Measurements from ENCODE around the gene ZSCAN23.
"Not testable (repeated sequence)": the region's sequence is repeated elsewhere in the genome, so short reads cannot be mapped to it uniquely, and the experiment has no call there.

ZSCAN23 gene

GRCh38 chr6:28444759-28445158 is 1.5 kb upstream of the ZSCAN23 start:
- DNase-seq (ENCODE audit: insufficient read length, low spot score); FAIRE-seq: not testable (repeated sequence)

GRCh38 chr6:28442586-28442985 is 705 bp downstream of the ZSCAN23 start:
- FAIRE-seq = peak; percentile 54
- no peak for DNase-seq (ENCODE audit: insufficient read length, low spot score)

- DNase-seq (ENCODE audit: insufficient read length, low spot score) = no peak
- no peak for FAIRE-seq
Measured at GRCh38 chr6:28436404-28436803, 6.9 kb downstream of the ZSCAN23 start.

GRCh38 chr6:28433119-28433518 is 10.2 kb downstream of the ZSCAN23 start:
- FAIRE-seq (no peak), DNase-seq (ENCODE audit: insufficient read length, low spot score) (no peak)

- FAIRE-seq = no peak
- DNase-seq (ENCODE audit: insufficient read length, low spot score) = no peak
Measured at GRCh38 chr6:28429781-28430180, 13.5 kb downstream of the ZSCAN23 start.

- FAIRE-seq = peak; percentile 35
- no peak for DNase-seq (ENCODE audit: insufficient read length, low spot score)
Measured at GRCh38 chr6:28425944-28426541, 17.2 kb downstream of the ZSCAN23 start.

GRCh38 chr6:28424163-28424562 is 19.1 kb downstream of the ZSCAN23 start:
- FAIRE-seq = no peak

GRCh38 chr6:28423546-28423945 is 19.7 kb downstream of the ZSCAN23 start:
- FAIRE-seq (no peak), DNase-seq (ENCODE audit: insufficient read length, low spot score) (no peak)

More at GRCh38 chr6:28424163-28424562, 19.1 kb downstream of the ZSCAN23 start:
- no peak for DNase-seq (ENCODE audit: insufficient read length, low spot score)

GRCh38 chr6:28413681-28414080 is 29.6 kb downstream of the ZSCAN23 start:
- no peak for DNase-seq (ENCODE audit: insufficient read length, low spot score)
- FAIRE-seq = no peak

- DNase-seq (ENCODE audit: insufficient read length, low spot score) = no peak
- FAIRE-seq = no peak
Measured at GRCh38 chr6:28410767-28411166, 32.5 kb downstream of the ZSCAN23 start.

- DNase-seq (ENCODE audit: insufficient read length, low spot score) (no peak), FAIRE-seq (no peak)
Measured at GRCh38 chr6:28408076-28408802, 35.1 kb downstream of the ZSCAN23 start.

GRCh38 chr6:28407401-28407800 is 35.9 kb downstream of the ZSCAN23 start:
- no peak for FAIRE-seq
- no peak for DNase-seq (ENCODE audit: insufficient read length, low spot score)

- not testable (repeated sequence) for DNase-seq (ENCODE audit: insufficient read length, low spot score); FAIRE-seq
Measured at GRCh38 chr6:28403923-28404322, 39.4 kb downstream of the ZSCAN23 start.

- FAIRE-seq = no peak
- DNase-seq (ENCODE audit: insufficient read length, low spot score) = no peak
Measured at GRCh38 chr6:28402197-28402596, 41.1 kb downstream of the ZSCAN23 start.

GRCh38 chr6:28401172-28401571 is 42.1 kb downstream of the ZSCAN23 start:
- no peak for FAIRE-seq
- DNase-seq (ENCODE audit: insufficient read length, low spot score) = no peak

- DNase-seq (ENCODE audit: insufficient read length, low spot score) = no peak
- FAIRE-seq = no peak
Measured at GRCh38 chr6:28400122-28400451, 43.2 kb downstream of the ZSCAN23 start.

GRCh38 chr6:28399350-28400121 is 43.8 kb downstream of the ZSCAN23 start, which contains the start of gene ZSCAN12:
TSS of gene ZSCAN12 (minus strand) at chr6:28399747. CDS start at chr6:28398405, 1,342 bp downstream.
- FAIRE-seq (peak; percentile 95), DNase-seq (ENCODE audit: insufficient read length, low spot score) (peak; percentile 43)

GRCh38 chr6:28395918-28396317 is 47.4 kb downstream of the ZSCAN23 start:
- FAIRE-seq (no peak), DNase-seq (ENCODE audit: insufficient read length, low spot score) (no peak)

GRCh38 chr6:28393912-28394662 is 49.2 kb downstream of the ZSCAN23 start:
- FAIRE-seq (peak; percentile 18), DNase-seq (ENCODE audit: insufficient read length, low spot score) (no peak)

GRCh38 chr6:28390688-28391087 is 52.6 kb downstream of the ZSCAN23 start:
- no peak for DNase-seq (ENCODE audit: insufficient read length, low spot score)
- FAIRE-seq = no peak

- FAIRE-seq = no peak
- no peak for DNase-seq (ENCODE audit: insufficient read length, low spot score)
Measured at GRCh38 chr6:28384143-28384533, 59.2 kb downstream of the ZSCAN23 start.

Measured in GM19239 (cell line).